Large intestine (tissue), 3 donors: ENCODE results near the gene CELF5. TPM values are rescaled to one million over a fixed set of nuclear protein-coding genes. Genes with fewer than 3 reads are reported as not detected.
A peak's percentile ranks its signal among the peaks of the same experiment; 100 is the strongest.

Experiments used
- DNase-seq, 2 donors: peaks; one replicate each; pipeline versions ENCODE4 v3.0.0 to v3.0.0-alpha.2; 2013
- H3K27ac ChIP-seq: one replicate; pipeline ENCODE4 v1.5.1; 2013; ENCODE audit warnings: low read length
- H3K27me3 ChIP-seq: 2 replicates; pipeline ENCODE4 v1.6.1; 2013; ENCODE audit warnings: low read length; ENCODE audit not compliant: control insufficient read depth, insufficient read depth
- H3K36me3 ChIP-seq: 2 replicates; pipeline ENCODE4 v1.6.1; 2013; ENCODE audit warnings: low read length; ENCODE audit not compliant: control insufficient read depth, insufficient read depth
- H3K4me1 ChIP-seq: one replicate; pipeline ENCODE4 v1.6.1; 2013; ENCODE audit warnings: low read length; ENCODE audit not compliant: control insufficient read depth, insufficient read depth
- H3K4me3 ChIP-seq: one replicate; pipeline ENCODE4 v1.5.1; 2013; ENCODE audit warnings: low read length
- H3K9me3 ChIP-seq: one replicate; pipeline ENCODE4 v1.6.1; 2013; ENCODE audit warnings: mild to moderate bottlenecking, low read depth, low read length, moderate library complexity; ENCODE audit not compliant: control insufficient read depth
- WGBS: methylation state at CpG from one replicate; pipeline ENCODE4 v1.1.5; 2013; ENCODE audit warnings: low lambda C conversion rate; ENCODE audit not compliant: insufficient coverage; 5-methylcytosine and 5-hydroxymethylcytosine counted together
- polyA plus RNA-seq: library from polyadenylated mRNA; unstranded; fragments of 120-200 nt; gene quantifications from one replicate; pipeline ENCODE4 v1.2.1, GENCODE V29; 2013

The CELF5 gene
- polyA plus RNA-seq, 1 donor: 3.1 TPM

GRCh38 chr19:3185461-3186159, 38.9 kb upstream of the CELF5 start, which contains the start of gene NCLN:
Gene NCLN, plus strand, starts transcription at chr19:3185930. Its CDS starts 101 bp downstream, at chr19:3186031.
- no peaks in the 10 kb centered on the region for H3K27me3 ChIP-seq
- H3K36me3 ChIP-seq: no peaks in the 10 kb centered on the region
- peak; percentile 94 to 98 for DNase-seq
- H3K4me3 ChIP-seq: peak within 1 kb of the TSS; percentile 80
- no peaks in the 10 kb centered on the region for H3K9me3 ChIP-seq
- H3K27ac ChIP-seq: peak within 1 kb of the TSS; percentile 54
- H3K4me1 ChIP-seq: peaks cover 28% of the 10 kb centered on the region
- no CpG with 5 or more reads among the region's 69 CpGs for WGBS

GRCh38 chr19:3186160-3186688, 38.2 kb upstream of the CELF5 start:
- no CpG with 5 or more reads among the region's 38 CpGs for WGBS
- no peaks in the 10 kb centered on the region for H3K9me3 ChIP-seq
- peak overlapping the region; percentile 39 for H3K27ac ChIP-seq
- no peaks in the 10 kb centered on the region for H3K36me3 ChIP-seq
- peak in 1 of 2 donors; percentile 37 for DNase-seq
- H3K27me3 ChIP-seq: no peaks in the 10 kb centered on the region
- H3K4me1 ChIP-seq: peaks cover 28% of the 10 kb centered on the region
- peak overlapping the region; percentile 80 for H3K4me3 ChIP-seq

- no peaks in the 10 kb centered on the region for H3K36me3 ChIP-seq
- peak in 1 of 2 donors; percentile 33 for DNase-seq
- no peaks in the 10 kb centered on the region for H3K27me3 ChIP-seq
- WGBS: 53% methylated on average over 2 of the region's 23 CpGs
- no peak overlapping the region for H3K27ac ChIP-seq
- H3K4me1 ChIP-seq: peaks cover 28% of the 10 kb centered on the region
- peak overlapping the region; percentile 80 for H3K4me3 ChIP-seq
- H3K9me3 ChIP-seq: no peaks in the 10 kb centered on the region
These were observed 37.4 kb upstream of the CELF5 start for GRCh38 chr19:3186891-3187661.

GRCh38 chr19:3187662-3188511, 36.6 kb upstream of the CELF5 start:
- peaks cover 28% of the 10 kb centered on the region for H3K4me1 ChIP-seq
- H3K27ac ChIP-seq: peak overlapping the region; percentile 59
- peak overlapping the region; percentile 2 for H3K4me3 ChIP-seq

GRCh38 chr19:3188627-3189596, 35.5 kb upstream of the CELF5 start:
- H3K4me1 ChIP-seq: peaks cover 28% of the 10 kb centered on the region
- no peaks in the 10 kb centered on the region for H3K9me3 ChIP-seq
- H3K4me3 ChIP-seq: peak overlapping the region; percentile 4
- WGBS: no CpG with 5 or more reads among the region's 35 CpGs
- DNase-seq: peak; percentile 62 to 89
- no peaks in the 10 kb centered on the region for H3K27me3 ChIP-seq
- peak overlapping the region; percentile 59 for H3K27ac ChIP-seq
- H3K36me3 ChIP-seq: peaks cover 9% of the 10 kb centered on the region

More at GRCh38 chr19:3187662-3188511, 36.6 kb upstream of the CELF5 start:
- DNase-seq: no peak
- 75% methylated on average over 6 of the region's 36 CpGs for WGBS
- Histone ChIP-seq H3K36me3 (no peaks in the 10 kb centered on the region), H3K9me3 (no peaks in the 10 kb centered on the region), H3K27me3 (no peaks in the 10 kb centered on the region)

- no peak for DNase-seq
- Histone ChIP-seq H3K27me3 (no peaks in the 10 kb centered on the region), H3K36me3 (peaks cover 13% of the 10 kb centered on the region), H3K27ac (no peak overlapping the region), H3K4me1 (peaks cover 28% of the 10 kb centered on the region), H3K9me3 (no peaks in the 10 kb centered on the region), H3K4me3 (no peak overlapping the region)
- WGBS: no CpG with 5 or more reads among the region's 28 CpGs
These were observed 34.6 kb upstream of the CELF5 start for GRCh38 chr19:3189702-3190469.

- WGBS: no CpG with 5 or more reads among the region's 18 CpGs
- DNase-seq: no peak
- H3K27ac ChIP-seq: no peak overlapping the region
- H3K4me3 ChIP-seq: no peak overlapping the region
- H3K4me1 ChIP-seq: peaks cover 28% of the 10 kb centered on the region
- no peaks in the 10 kb centered on the region for H3K27me3 ChIP-seq
- H3K36me3 ChIP-seq: peaks cover 13% of the 10 kb centered on the region
- no peaks in the 10 kb centered on the region for H3K9me3 ChIP-seq
These were observed 34.0 kb upstream of the CELF5 start for GRCh38 chr19:3190470-3190770.

- Histone ChIP-seq H3K9me3 (no peaks in the 10 kb centered on the region), H3K36me3 (peaks cover 17% of the 10 kb centered on the region), H3K4me1 (peaks cover 28% of the 10 kb centered on the region), H3K27me3 (no peaks in the 10 kb centered on the region), H3K4me3 (no peak overlapping the region), H3K27ac (no peak overlapping the region)
- WGBS: no CpG with 5 or more reads among the region's 46 CpGs
- DNase-seq: no peak
These were observed 33.3 kb upstream of the CELF5 start for GRCh38 chr19:3190921-3191805.
